C4-2B (cell line): ENCODE results near the gene MAP10.
"Not testable (repeated sequence)": the region's sequence is repeated elsewhere in the genome, so short reads cannot be mapped to it uniquely, and the experiment has no call there.

Experiments used
- H3K27ac ChIP-seq: fragments of 450-650 bp; 2 replicates; pipeline ENCODE4 v1.5.1; 2017
- ZFX ChIP-seq: fragments of 450-650 bp; IDR thresholded peaks from 2 replicates; pipeline ENCODE4 v1.6.1; 2017
- TF ChIP-seq, protein P1 (sequence below): fragments of 450-650 bp; conservative IDR thresholded peaks from 2 replicates; pipeline ENCODE4 v1.5.1; 2017; ENCODE audit warnings: mild to moderate bottlenecking

MAP10 gene

DNA sequence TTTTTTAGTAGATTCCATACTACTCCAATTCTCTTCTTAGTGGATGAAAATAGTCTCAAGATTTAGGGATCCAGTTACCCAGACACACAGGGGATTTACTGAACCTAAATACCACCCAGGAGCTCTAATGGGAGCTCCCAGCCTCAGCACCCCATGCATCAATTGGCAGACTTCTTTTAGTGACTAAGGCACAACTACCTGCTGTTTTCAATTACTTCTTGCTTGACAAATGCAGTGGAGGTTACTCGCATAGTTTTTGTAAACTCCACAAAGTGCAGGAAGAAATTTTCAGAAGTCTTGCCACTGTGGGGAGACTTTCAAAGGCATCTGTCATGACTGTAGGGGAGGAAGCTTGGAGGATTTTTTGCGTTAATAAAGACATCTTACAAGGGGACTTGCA is 35.5 kb upstream of the MAP10 start:
- no peak for TF ChIP-seq ZFX
- TF ChIP-seq, protein P1, sequence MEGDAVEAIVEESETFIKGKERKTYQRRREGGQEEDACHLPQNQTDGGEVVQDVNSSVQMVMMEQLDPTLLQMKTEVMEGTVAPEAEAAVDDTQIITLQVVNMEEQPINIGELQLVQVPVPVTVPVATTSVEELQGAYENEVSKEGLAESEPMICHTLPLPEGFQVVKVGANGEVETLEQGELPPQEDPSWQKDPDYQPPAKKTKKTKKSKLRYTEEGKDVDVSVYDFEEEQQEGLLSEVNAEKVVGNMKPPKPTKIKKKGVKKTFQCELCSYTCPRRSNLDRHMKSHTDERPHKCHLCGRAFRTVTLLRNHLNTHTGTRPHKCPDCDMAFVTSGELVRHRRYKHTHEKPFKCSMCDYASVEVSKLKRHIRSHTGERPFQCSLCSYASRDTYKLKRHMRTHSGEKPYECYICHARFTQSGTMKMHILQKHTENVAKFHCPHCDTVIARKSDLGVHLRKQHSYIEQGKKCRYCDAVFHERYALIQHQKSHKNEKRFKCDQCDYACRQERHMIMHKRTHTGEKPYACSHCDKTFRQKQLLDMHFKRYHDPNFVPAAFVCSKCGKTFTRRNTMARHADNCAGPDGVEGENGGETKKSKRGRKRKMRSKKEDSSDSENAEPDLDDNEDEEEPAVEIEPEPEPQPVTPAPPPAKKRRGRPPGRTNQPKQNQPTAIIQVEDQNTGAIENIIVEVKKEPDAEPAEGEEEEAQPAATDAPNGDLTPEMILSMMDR, result no peak
- no peak overlapping the region for H3K27ac ChIP-seq

GRCh38 chr1:232773752-232774151 is 31.5 kb upstream of the MAP10 start:
- H3K27ac ChIP-seq, result no peak overlapping the region
- TF ChIP-seq ZFX, result no peak
- TF ChIP-seq, protein P1, result no peak

DNA sequence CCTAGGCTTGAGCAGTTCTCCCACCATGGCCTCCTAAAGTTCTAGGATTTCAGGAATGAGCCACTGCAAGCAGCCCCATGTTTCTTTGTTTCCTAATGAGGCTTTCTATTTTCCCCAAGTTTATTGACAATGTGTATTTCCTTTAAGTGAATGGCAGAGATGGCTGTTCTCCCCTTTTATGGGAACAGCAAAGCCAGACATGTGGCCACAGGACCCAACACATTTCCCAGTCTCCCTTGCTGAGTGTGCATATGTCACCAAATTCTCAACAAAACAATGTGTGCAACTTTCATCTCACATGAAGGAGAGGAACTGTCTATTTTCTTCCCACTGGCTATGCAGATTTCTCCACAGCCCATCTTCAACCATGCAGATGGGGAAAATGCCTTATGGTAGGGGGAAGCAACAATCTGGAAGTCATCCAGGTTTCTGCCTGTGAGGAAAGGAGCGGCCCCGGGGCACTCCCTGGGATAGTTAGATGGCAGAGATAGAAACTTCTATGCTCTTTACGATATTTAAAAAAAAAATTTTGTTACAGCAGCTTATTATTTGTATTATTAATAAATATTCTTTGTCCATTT is 28.6 kb upstream of the MAP10 start:
- TF ChIP-seq, protein P1, result no peak
- TF ChIP-seq ZFX, result no peak
- no peak overlapping the region for H3K27ac ChIP-seq

DNA sequence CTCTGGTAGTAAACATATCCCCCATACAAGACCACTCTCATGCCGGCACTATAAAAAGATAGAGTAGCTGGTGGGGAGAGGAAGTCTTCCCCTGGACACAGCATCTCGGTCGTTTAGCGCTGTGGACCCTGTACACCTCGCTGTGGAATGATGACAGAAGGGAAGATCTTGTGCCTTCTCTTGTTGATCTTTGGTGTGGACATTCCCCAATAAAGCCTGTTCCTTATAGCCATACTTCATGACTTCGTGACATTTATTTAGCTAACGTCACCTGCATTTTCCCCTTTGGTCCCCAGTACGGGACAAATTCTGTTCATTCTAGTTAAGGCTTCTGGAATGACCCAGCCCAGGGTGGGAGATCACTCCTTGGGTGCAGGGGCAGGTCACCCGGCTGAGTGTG is 24.9 kb upstream of the MAP10 start:
- no peak overlapping the region for H3K27ac ChIP-seq
- TF ChIP-seq, protein P1, result no peak
- no peak for TF ChIP-seq ZFX

DNA sequence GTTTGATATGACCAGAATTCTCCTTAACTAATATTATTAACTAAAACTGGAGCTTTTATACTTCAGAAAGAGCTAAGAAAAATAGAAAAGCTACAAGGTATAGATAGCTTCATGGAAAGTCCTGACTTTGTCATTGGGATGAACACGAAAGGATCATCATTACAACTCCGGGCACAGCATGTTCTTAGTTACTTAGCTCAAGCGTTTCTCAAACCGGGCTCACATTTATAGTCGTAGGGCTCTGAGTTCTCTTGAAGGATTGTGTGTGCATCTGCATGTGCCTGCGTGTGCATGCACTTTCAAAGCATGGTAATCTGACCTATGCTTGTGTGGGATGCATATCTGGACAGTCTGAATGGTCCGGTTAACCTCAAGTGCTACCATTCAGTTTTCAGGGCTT is 20.4 kb upstream of the MAP10 start:
- TF ChIP-seq, protein P1, result no peak
- TF ChIP-seq ZFX, result no peak
- H3K27ac ChIP-seq, result no peak overlapping the region

DNA sequence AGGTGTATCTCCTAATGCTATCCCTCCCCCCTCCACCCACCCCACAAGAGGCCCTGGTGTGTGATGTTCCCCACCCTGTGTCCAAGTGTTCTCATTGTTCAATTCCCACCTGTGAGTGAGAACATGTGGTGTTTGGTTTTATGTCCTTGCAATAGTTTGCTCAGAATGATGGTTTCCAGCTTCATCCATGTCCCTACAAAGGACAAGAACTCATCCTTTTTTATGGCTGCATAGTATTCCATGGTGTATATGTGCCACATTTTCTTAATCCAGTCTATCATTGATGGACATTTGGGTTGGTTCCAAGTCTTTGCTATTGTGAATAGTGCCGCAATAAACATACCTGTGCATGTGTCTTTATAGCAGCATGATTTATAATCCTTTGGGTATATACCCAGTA is 19.6 kb upstream of the MAP10 start:
- H3K27ac ChIP-seq, result not testable (repeated sequence)

- TF ChIP-seq, protein P1, result no peak
- no peak for TF ChIP-seq ZFX
- no peak overlapping the region for H3K27ac ChIP-seq
Measured at GRCh38 chr1:232786845-232787455, 18.3 kb upstream of the MAP10 start.

GRCh38 chr1:232788235-232788872 is 16.9 kb upstream of the MAP10 start:
- TF ChIP-seq ZFX, result no peak
- TF ChIP-seq, protein P1, result no peak
- H3K27ac ChIP-seq, result no peak overlapping the region
